ENCODE results near the gene MACROD2.

DNA sequence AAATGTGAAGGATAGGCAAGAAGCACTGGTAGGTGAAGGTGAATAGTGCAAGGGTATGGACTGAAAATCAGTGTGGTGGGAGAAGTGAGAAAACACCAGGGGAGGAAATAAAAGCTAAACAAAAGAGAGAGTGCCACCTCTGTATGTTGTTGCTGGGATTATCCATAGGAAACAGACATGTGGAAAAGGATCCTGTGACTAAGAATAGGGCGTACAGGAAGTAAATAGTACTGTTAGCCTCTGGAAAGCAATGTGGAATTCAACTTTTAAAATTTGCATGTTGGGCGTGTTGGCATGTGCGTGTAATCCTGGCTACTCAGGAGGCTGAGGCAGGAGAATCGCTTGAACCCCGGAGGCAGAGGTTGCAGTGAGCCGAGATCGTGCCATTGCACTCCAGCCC, 1916.3 kb downstream of the MACROD2 start:
- TF ChIP-seq TAF1 (conservative IDR thresholded peaks at IDR 0.05) (no peak), MAX (IDR thresholded peaks at IDR 0.05) (no peak), CTCF (IDR thresholded peaks at IDR 0.05; ENCODE audit: low read depth, low read length, missing input control) (no peak), ZBTB33 (IDR thresholded peaks at IDR 0.05) (no peak), JUND (IDR thresholded peaks at IDR 0.05) (no peak)

Measured in liver (tissue), 3 donors.